Cardiac muscle cell (in vitro differentiated cells and primary cell): ENCODE data around the gene C1orf21. TPM values are rescaled to one million over a fixed set of nuclear protein-coding genes. Genes with fewer than 3 reads are reported as not detected.

Experiments used
- DNase-seq, 2 donors: peaks; one replicate each; pipeline versions ENCODE4 v3.0.0 to v3.0.0-alpha.2; 2010 to 2017; ENCODE audit warnings: low read depth in 1 of 2, low spot score in 1 of 2
- H3K27ac ChIP-seq: fragments of 200-600 bp; sonication (generic); 2 replicates; pipeline ENCODE4 v1.5.1; 2016
- H3K27me3 ChIP-seq: fragments of 200-600 bp; sonication (generic); 2 replicates; pipeline ENCODE4 v1.6.0; 2016; ENCODE audit warnings: control low read depth
- H3K36me3 ChIP-seq: fragments of 200-600 bp; sonication (generic); 2 replicates; pipeline ENCODE4 v1.5.1; 2016; ENCODE audit warnings: control low read depth
- H3K4me1 ChIP-seq: fragments of 200-600 bp; sonication (generic); 2 replicates; pipeline ENCODE4 v1.8.1; 2017; ENCODE audit warnings: low read depth, mild to moderate bottlenecking, mixed run types
- H3K4me3 ChIP-seq: fragments of 200-600 bp; sonication (generic); 2 replicates; pipeline ENCODE4 v1.5.1; 2016; ENCODE audit warnings: mild to moderate bottlenecking
- H3K9me3 ChIP-seq: fragments of 200-600 bp; sonication (generic); 2 replicates; pipeline ENCODE4 v1.5.1; 2017; ENCODE audit warnings: low read depth, mild to moderate bottlenecking, control low read depth
- polyA plus RNA-seq: library from polyadenylated mRNA; unstranded; fragments of >200 nt; fragmentation: Nextera tagmentation; extraction: Ambion mirVana; gene quantifications from 2 replicates; pipeline ENCODE4 v1.2.1, GENCODE V29; 2016
- total RNA-seq: library from RNA; depleted of rRNA; stranded (reverse); fragments of >200 nt; gene quantifications from 2 replicates; pipeline ENCODE4 v1.2.3, GENCODE V29; 2016
- TF ChIP-seq, protein P1 (sequence below): IDR thresholded peaks from 2 replicates; pipeline ENCODE4 v1.5.1; 2012; ENCODE audit warnings: low read depth, mild to moderate bottlenecking, low read length

C1orf21 gene
- total and polyA plus RNA-seq, 2 experiments from 2014 or later = 10.9 to 26.8 TPM

DNA sequence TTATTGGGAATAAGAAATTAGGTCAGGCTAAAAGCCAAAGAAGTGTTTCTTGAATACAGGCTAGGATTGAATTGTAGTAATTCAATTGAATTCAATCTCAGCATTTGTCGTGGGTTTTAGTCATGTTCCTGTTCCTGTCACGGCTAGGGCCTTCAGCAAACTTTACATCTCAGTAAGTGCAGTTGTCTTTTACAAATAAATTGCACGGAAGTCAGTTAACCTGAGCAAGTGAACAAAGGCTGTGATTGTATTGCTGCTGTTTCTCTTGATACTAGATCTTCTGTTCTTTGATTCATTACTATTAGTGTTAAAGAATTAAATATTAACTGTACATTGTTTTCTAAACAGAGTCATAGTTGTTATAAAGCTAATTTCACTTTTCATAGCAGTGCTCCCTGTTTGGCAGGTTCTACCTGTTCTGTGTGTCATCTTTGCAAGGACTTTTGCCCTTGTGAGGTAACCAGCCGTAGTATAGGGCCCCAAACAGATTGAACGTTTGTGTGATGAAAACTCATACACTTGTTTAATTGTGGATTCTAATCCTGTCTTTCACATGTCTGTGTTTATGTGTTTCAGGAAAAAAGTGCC, 203.4 kb downstream of the C1orf21 start:
- DNase-seq = no peak

DNA sequence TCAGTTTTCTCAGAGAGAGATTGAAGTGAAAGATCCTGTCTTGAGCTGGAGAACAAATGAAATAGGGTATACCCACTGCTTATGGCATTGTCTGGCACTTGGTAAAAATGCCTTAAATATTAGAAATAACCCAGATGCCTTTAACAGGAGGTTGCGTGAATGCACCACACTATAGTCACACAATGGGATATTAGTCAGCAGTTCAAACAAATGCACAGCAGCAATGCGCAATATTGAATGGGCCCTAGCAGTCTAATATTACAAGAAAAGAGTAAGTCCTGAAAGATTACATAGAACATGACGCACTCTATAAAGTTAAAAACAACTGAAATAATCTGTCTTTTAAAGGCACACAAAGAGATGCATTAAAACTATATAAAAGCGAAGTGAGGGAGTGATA, 206.8 kb downstream of the C1orf21 start:
- DNase-seq = peak in 1 of 2 donors; percentile 15
- no peak overlapping the region for H3K27ac ChIP-seq
- no peaks in the 10 kb centered on the region for H3K36me3 ChIP-seq
- H3K4me1 ChIP-seq = peaks cover 40% of the 10 kb centered on the region
- H3K9me3 ChIP-seq = no peaks in the 10 kb centered on the region
- no peaks in the 10 kb centered on the region for H3K27me3 ChIP-seq
- TF ChIP-seq, protein P1, sequence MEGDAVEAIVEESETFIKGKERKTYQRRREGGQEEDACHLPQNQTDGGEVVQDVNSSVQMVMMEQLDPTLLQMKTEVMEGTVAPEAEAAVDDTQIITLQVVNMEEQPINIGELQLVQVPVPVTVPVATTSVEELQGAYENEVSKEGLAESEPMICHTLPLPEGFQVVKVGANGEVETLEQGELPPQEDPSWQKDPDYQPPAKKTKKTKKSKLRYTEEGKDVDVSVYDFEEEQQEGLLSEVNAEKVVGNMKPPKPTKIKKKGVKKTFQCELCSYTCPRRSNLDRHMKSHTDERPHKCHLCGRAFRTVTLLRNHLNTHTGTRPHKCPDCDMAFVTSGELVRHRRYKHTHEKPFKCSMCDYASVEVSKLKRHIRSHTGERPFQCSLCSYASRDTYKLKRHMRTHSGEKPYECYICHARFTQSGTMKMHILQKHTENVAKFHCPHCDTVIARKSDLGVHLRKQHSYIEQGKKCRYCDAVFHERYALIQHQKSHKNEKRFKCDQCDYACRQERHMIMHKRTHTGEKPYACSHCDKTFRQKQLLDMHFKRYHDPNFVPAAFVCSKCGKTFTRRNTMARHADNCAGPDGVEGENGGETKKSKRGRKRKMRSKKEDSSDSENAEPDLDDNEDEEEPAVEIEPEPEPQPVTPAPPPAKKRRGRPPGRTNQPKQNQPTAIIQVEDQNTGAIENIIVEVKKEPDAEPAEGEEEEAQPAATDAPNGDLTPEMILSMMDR = no peak
- H3K4me3 ChIP-seq = no peak overlapping the region

More for the DNA sequence above, 203.4 kb downstream of the C1orf21 start:
- no peak overlapping the region for H3K27ac ChIP-seq
- no peaks in the 10 kb centered on the region for H3K36me3 ChIP-seq
- H3K27me3 ChIP-seq = no peaks in the 10 kb centered on the region
- no peak overlapping the region for H3K4me3 ChIP-seq
- TF ChIP-seq, protein P1 = no peak
- no peaks in the 10 kb centered on the region for H3K9me3 ChIP-seq
- peaks cover 16% of the 10 kb centered on the region for H3K4me1 ChIP-seq

DNA sequence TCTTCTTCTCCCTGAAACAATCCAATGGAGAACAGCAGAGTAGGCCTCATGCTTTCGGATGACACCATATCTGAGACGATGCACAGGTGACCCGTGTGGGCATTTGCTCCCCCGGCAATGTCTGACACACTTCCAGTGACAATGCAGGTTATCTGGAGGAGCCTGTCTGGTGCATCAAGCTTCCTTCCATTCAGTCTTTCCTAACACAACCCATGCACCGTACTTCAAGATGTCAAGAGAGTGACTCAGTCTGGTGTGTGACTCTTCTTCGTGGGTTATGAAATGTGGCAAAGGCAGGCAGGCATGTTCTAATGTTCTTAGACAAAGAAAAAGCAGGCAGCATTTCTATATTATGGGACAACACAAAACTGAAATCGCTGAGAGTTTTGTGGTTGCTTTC, 208.8 kb downstream of the C1orf21 start:
- Histone ChIP-seq H3K4me1 (peaks cover 40% of the 10 kb centered on the region), H3K27me3 (no peaks in the 10 kb centered on the region), H3K4me3 (no peak overlapping the region), H3K36me3 (no peaks in the 10 kb centered on the region), H3K27ac (peak overlapping the region; percentile 65), H3K9me3 (no peaks in the 10 kb centered on the region)
- DNase-seq = peak in 1 of 2 donors; percentile 56
- TF ChIP-seq, protein P1 = no peak

DNA sequence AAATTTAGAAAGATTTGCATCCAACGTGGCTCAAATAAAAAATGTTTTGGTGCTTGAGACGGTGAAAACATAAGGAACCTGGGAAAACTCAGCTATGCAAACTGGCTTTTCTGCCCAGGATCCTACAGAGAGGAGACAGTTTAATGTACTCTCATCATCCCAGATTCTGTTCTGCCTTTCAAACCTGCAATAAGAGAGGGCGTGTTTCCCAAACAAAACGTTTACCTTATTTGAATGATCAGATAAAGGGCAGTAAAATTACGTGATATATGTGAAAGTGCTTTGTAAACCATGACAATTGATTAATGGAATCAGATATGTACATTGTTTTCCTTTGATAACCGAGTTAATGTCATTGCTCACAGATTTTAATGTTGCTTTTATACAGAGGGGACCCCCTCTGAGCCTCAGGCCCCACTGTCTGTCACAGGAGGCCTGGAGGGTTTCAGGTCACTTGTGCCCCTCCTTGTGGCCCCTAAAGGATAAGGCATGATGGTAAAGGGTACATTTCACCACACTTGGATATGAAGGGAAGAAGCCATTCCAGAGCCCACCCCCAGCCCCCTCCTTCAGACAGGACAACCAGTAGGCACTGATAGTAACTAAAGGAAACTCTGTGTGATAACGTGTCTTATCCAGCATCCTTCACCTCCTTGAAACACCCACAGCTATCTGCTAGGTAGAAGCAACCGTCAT, 210.3 kb downstream of the C1orf21 start:
- Histone ChIP-seq H3K4me3 (no peak overlapping the region), H3K36me3 (no peaks in the 10 kb centered on the region), H3K4me1 (peaks cover 40% of the 10 kb centered on the region), H3K27me3 (no peaks in the 10 kb centered on the region), H3K9me3 (no peaks in the 10 kb centered on the region), H3K27ac (no peak overlapping the region)
- TF ChIP-seq, protein P1 = no peak
- no peak for DNase-seq

DNA sequence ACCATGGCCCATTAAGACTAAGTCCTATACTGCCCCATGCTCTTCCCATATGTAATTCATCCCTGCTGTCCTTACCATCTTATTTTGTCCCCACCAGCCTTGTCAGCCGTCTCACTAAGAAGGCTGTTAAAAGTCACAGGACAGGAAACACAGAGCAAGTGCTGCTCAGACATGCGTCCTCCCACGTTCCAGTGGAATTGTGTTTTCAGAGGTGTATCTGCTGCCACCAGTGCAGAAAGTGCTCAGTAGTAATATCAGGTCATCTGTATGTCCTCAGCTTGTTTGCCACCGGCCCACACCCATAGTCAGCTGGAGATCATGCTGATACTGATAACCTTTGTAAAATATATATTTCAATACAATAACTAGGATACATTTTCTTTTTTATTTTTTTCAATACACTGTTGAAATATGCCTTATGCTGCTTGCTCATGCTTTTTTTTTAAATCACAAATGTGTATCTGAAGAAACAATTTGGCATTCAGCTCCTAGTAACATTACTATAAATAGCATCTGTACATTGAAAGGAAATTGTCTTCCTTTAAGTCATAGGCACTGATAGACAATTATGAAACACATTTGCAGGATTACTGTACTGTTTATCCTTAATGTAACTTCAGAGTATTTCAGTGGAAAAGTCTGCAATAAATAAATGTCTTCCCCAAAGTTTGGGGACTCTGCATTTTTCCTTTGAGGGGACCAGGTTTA, 211.0 kb downstream of the C1orf21 start:
- TF ChIP-seq, protein P1 = no peak

More for the DNA sequence above, 211.0 kb downstream of the C1orf21 start:
- Histone ChIP-seq H3K9me3 (no peaks in the 10 kb centered on the region), H3K4me1 (peaks cover 38% of the 10 kb centered on the region), H3K27me3 (no peaks in the 10 kb centered on the region), H3K4me3 (no peak overlapping the region), H3K36me3 (no peaks in the 10 kb centered on the region), H3K27ac (peak overlapping the region; percentile 41)
- peak in 1 of 2 donors; percentile 42 for DNase-seq
